GM21528 (cell line): ENCODE results near the gene PNMT.
"Not testable (repeated sequence)": the region's sequence is repeated elsewhere in the genome, so short reads cannot be mapped to it uniquely, and the experiment has no call there.

Source experiments
- ATAC-seq: cut with Tn5 transposase; IDR thresholded peaks from one replicate; pipeline ENCODE4 v1.9.1; 2021; ENCODE audit warnings: mild to moderate bottlenecking, moderate library complexity; ENCODE audit not compliant: unreplicated experiment, low FRiP score

PNMT gene

GRCh38 chr17:39683295-39683939, 15.2 kb downstream of the PNMT start:
- no peak for ATAC-seq

- ATAC-seq, result no peak
Observed at GRCh38 chr17:39684369-39685192, 16.3 kb downstream of the PNMT start.

GRCh38 chr17:39687101-39687545, 18.9 kb downstream of the PNMT start:
- ATAC-seq, result no peak

- peak; percentile 73 for ATAC-seq
Observed at GRCh38 chr17:39687546-39688474, 19.6 kb downstream of the PNMT start, which contains the start of gene PGAP3. TSS of gene PGAP3 (minus strand) at chr17:39688057. CDS start at chr17:39688014, 43 bp downstream.

- no peak for ATAC-seq
Observed at GRCh38 chr17:39688475-39688835, 20.2 kb downstream of the PNMT start.

GRCh38 chr17:39688945-39689344, 20.7 kb downstream of the PNMT start:
- no peak for ATAC-seq

- ATAC-seq, result no peak
Observed at GRCh38 chr17:39694593-39694992, 26.3 kb downstream of the PNMT start.

- ATAC-seq, result no peak
Observed at GRCh38 chr17:39695089-39695474, 26.8 kb downstream of the PNMT start.

- no peak for ATAC-seq
Observed at GRCh38 chr17:39696731-39697130, 28.5 kb downstream of the PNMT start.

GRCh38 chr17:39697961-39698360, 29.7 kb downstream of the PNMT start:
- no peak for ATAC-seq

- not testable (repeated sequence) for ATAC-seq
Observed at GRCh38 chr17:39699157-39699817, 31.0 kb downstream of the PNMT start.

GRCh38 chr17:39699818-39700147, 31.5 kb downstream of the PNMT start, which contains the start of gene ERBB2:
TSS of gene ERBB2 (plus strand) at chr17:39700064. CDS start at chr17:39700239, 175 bp downstream.
- no peak for ATAC-seq

GRCh38 chr17:39700148-39700987, 32.1 kb downstream of the PNMT start:
- no peak for ATAC-seq

GRCh38 chr17:39701012-39701783, 32.9 kb downstream of the PNMT start:
- no peak for ATAC-seq

- ATAC-seq, result no peak
Observed at GRCh38 chr17:39701784-39702422, 33.6 kb downstream of the PNMT start.

- no peak for ATAC-seq
Observed at GRCh38 chr17:39702901-39703893, 34.9 kb downstream of the PNMT start.

- no peak for ATAC-seq
Observed at GRCh38 chr17:39703913-39704312, 35.7 kb downstream of the PNMT start.
